GM10248 (cell line): ENCODE measurements around the gene ADGRD1.
"Not testable (repeated sequence)": the region's sequence is repeated elsewhere in the genome, so short reads cannot be mapped to it uniquely, and the experiment has no call there.

Experiments
- CTCF ChIA-PET: fragments of 300-600 bp; sonication (Branson Sonifier 250); formaldehyde crosslinking; extraction: SDS; loops from one replicate; lab custom pipeline; 2021; ENCODE audit warnings: antibody characterized with exemption; lab: Yijun Ruan, JAX
- POLR2A ChIA-PET: fragments of 350-650 bp; sonication (Branson Sonifier 250); formaldehyde crosslinking; extraction: SDS; loops from one replicate; lab custom pipeline; 2020; ENCODE audit warnings: antibody characterized with exemption; lab: Yijun Ruan, JAX
- DNase-seq: peaks from one replicate; pipeline ENCODE4 v3.0.0; 2012; ENCODE audit errors: extremely low spot score
- CTCF ChIP-seq: IDR thresholded peaks from 2 replicates; pipeline ENCODE4 v1.5.1; 2012; ENCODE audit warnings: mild to moderate bottlenecking, low read depth; ENCODE audit errors: extremely low read depth, missing control alignments, control extremely low read depth

ADGRD1 gene

GRCh38 chr12:130989391-130989790, 35.7 kb downstream of the ADGRD1 start:
- CTCF ChIA-PET, result interaction anchor here (1.4 kb wide), 1 partner anchor 14 kb away, joined by 3 read pairs; no protein-coding TSS in a partner anchor
- no peak for DNase-seq
- POLR2A ChIA-PET, result no interaction called here
- TF ChIP-seq CTCF, result no peak

- no peak for DNase-seq
- CTCF ChIA-PET, result interaction anchor here (1.0 to 1.4 kb wide), 2 partner anchors 14 kb away, joined by 3 read pairs; no protein-coding TSS in a partner anchor
- TF ChIP-seq CTCF, result no peak
- POLR2A ChIA-PET, result no interaction called here
Measured at GRCh38 chr12:130990034-130990433, 36.3 kb downstream of the ADGRD1 start.

GRCh38 chr12:130992448-130992847, 38.7 kb downstream of the ADGRD1 start:
- no peak for DNase-seq
- no peak for TF ChIP-seq CTCF
- ChIA-PET POLR2A (no interaction called here), CTCF (interaction anchor here (1.3 kb wide), 1 partner anchor 25 kb away, joined by 3 read pairs; no protein-coding TSS in a partner anchor)

GRCh38 chr12:130992979-130993538, 39.4 kb downstream of the ADGRD1 start:
- no peak for TF ChIP-seq CTCF
- ChIA-PET CTCF (interaction anchor here (1.3 kb wide), 1 partner anchor 26 kb away, joined by 3 read pairs; no protein-coding TSS in a partner anchor), POLR2A (no interaction called here)
- DNase-seq, result no peak

GRCh38 chr12:130993759-130994670, 40.3 kb downstream of the ADGRD1 start:
- no peak for DNase-seq
- no peak for TF ChIP-seq CTCF
- POLR2A ChIA-PET, result no interaction called here
- CTCF ChIA-PET, result interaction anchor here (1.2 to 1.3 kb wide), 2 partner anchors 9 to 27 kb away, joined by 3 read pairs; no protein-coding TSS in a partner anchor

- DNase-seq, result no peak
- CTCF ChIA-PET, result interaction anchor here (1.2 kb wide), 1 partner anchor 9 kb away, joined by 3 read pairs; no protein-coding TSS in a partner anchor
- POLR2A ChIA-PET, result no interaction called here
- TF ChIP-seq CTCF, result no peak
Measured at GRCh38 chr12:130994821-130995375, 41.2 kb downstream of the ADGRD1 start.

- DNase-seq, CTCF ChIA-PET: not testable (repeated sequence)
Measured at GRCh38 chr12:130995386-130995969, 41.8 kb downstream of the ADGRD1 start.

More at GRCh38 chr12:130995386-130995969, 41.8 kb downstream of the ADGRD1 start:
- POLR2A ChIA-PET, result not testable (repeated sequence)
